ENCODE results near the gene BYSL.

The BYSL gene

GRCh38 chr6:41975276-41975675, 54.0 kb downstream of the BYSL start:
- no peak for TF ChIP-seq CTCF (conservative IDR thresholded peaks at IDR 0.05; ENCODE audit: low read length)
- H3K4me3 ChIP-seq (ENCODE audit: low read length), result no peak overlapping the region
- DNase-seq (ENCODE audit: low read depth), result no peak

DNA sequence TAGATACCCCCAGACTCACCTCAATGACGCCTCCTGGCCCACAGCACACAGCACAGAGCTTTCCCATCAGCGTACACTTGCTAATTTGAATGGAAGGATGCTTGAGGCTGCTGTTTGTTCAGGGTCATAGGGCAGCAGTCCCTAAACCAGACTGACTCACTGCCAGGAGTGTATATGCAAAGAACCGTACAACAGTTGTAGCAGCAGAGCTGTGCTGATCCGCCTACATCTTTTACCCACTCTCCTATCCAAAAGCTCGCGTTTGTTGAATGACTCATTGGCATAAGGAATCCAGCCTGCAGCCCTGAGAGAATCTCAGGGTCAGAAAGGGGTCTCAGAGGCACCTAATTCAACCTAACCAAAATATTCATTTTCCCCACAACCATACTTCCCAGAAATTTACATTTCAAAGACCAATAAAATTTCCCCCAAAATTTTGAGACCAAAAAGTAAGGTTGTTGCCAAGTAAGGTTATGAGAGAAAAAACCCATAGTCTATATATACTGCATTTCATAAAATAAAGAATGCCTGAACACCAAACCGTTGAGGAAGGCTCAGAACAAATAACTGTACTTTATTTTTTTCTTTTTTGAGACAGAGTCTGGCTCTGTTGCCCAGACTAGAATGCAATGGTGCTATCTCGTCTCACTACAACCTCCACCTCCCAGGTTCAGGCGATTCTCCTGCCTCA, 55.6 kb downstream of the BYSL start:
- no peak for TF ChIP-seq CTCF (conservative IDR thresholded peaks at IDR 0.05; ENCODE audit: low read length)
- H3K4me3 ChIP-seq (ENCODE audit: low read length), result no peak overlapping the region
- DNase-seq (ENCODE audit: low read depth), result peak; percentile 22

Data from AG10803 (cell line).